B cell (primary cell): ENCODE results near the gene POLR3B.

Source experiments
- EZH2 ChIP-seq: IDR thresholded peaks from 2 replicates; pipeline ENCODE4 v1.6.1; 2012; ENCODE audit warnings: borderline replicate concordance, low read depth, mild to moderate bottlenecking, moderate library complexity, low read length; ENCODE audit not compliant: insufficient read depth, poor library complexity, severe bottlenecking
- TF ChIP-seq, protein P1 (sequence below): fragments of 200-600 bp; IDR thresholded peaks from one replicate; pipeline ENCODE4 v1.8.0; 2022; ENCODE audit warnings: antibody characterized with exemption, mild to moderate bottlenecking

DNA sequence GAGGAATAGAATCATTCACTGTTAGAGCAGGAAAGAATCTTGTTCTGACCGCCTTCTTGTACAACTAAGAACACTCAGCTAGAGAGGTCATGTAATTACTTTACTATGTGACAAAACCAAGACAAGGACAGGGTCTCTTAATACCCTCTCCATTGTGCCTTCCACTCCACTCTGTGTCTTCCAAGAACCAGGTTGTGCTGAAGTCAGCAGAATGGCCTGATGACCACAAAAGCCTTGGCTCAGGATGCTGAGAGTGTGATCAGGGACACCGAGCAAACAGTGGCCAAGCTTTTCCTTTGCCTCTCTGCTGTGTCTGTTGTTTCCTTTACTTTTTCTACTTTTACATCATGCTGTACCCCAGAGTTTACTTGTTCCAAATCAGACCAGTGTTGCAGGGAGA lies 142.1 kb downstream of the POLR3B start:
- TF ChIP-seq, protein P1, sequence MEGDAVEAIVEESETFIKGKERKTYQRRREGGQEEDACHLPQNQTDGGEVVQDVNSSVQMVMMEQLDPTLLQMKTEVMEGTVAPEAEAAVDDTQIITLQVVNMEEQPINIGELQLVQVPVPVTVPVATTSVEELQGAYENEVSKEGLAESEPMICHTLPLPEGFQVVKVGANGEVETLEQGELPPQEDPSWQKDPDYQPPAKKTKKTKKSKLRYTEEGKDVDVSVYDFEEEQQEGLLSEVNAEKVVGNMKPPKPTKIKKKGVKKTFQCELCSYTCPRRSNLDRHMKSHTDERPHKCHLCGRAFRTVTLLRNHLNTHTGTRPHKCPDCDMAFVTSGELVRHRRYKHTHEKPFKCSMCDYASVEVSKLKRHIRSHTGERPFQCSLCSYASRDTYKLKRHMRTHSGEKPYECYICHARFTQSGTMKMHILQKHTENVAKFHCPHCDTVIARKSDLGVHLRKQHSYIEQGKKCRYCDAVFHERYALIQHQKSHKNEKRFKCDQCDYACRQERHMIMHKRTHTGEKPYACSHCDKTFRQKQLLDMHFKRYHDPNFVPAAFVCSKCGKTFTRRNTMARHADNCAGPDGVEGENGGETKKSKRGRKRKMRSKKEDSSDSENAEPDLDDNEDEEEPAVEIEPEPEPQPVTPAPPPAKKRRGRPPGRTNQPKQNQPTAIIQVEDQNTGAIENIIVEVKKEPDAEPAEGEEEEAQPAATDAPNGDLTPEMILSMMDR = no peak
- TF ChIP-seq EZH2 = no peak
